GM19397 (cell line): ENCODE results near the gene PTPN6.

ENCODE experiments used
- ATAC-seq: cut with Tn5 transposase; IDR thresholded peaks from one replicate; pipeline ENCODE4 v1.9.1; 2021; ENCODE audit warnings: mild to moderate bottlenecking, moderate library complexity; ENCODE audit not compliant: unreplicated experiment

The PTPN6 gene

DNA sequence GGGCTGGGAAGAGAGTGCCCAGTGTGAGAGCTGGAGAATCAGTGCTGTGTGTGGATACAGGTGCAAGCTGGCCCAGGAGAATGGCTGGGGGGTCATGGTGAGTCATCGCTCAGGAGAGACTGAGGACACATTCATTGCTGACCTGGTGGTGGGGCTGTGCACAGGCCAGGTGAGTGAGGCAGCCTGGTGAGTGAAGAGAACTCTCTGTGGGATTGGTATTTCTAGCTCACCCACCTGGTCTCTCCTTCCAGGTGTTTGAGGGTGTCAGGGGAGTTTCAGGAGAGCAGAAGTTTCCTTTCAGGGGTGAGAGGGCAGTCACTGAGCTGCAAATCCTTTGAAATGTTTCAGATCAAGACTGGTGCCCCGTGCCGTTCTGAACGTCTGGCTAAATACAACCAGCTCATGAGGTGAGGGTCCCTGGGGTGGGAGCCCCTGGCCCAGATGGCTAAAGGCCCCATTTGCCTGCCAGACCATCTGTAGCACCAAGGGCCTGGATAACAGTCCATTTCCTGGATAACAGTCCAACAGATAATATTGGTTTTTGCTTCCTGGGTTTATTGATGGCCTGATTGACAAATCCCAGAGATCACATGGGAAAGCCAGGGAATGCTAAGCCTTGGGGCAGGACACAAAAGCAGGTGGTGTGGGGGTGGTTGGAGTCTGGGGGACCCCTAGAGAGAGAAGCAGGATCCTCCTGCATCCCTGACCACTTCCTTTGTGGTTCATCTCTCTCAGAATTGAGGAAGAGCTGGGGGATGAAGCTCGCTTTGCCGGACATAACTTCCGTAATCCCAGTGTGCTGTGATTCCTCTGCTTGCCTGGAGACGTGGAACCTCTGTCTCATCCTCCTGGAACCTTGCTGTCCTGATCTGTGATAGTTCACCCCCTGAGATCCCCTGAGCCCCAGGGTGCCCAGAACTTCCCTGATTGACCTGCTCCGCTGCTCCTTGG lies 28.9 kb upstream of the PTPN6 start:
- ATAC-seq, result no peak

DNA sequence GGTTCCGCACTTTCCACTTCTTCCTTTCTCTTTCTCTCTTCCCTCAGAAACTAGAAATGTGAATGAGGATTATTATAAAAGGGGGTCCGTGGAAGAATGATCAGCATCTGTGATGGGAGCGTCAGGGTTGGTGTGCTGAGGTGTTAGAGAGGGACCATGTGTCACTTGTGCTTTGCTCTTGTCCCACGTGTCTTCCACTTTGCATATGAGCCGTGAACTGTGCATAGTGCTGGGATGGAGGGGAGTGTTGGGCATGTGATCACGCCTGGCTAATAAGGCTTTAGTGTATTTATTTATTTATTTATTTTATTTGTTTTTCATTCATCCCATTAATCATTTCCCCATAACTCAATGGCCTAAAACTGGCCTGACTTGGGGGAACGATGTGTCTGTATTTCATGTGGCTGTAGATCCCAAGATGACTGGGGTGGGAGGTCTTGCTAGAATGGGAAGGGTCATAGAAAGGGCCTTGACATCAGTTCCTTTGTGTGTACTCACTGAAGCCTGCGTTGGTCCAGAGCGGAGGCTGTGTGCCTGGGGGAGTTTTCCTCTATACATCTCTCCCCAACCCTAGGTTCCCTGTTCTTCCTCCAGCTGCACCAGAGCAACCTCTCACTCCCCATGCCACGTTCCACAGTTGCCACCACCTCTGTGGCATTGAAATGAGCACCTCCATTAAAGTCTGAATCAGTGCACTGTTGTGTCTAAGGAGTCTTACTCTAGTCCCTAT lies 28.0 kb upstream of the PTPN6 start:
- ATAC-seq, result no peak

DNA sequence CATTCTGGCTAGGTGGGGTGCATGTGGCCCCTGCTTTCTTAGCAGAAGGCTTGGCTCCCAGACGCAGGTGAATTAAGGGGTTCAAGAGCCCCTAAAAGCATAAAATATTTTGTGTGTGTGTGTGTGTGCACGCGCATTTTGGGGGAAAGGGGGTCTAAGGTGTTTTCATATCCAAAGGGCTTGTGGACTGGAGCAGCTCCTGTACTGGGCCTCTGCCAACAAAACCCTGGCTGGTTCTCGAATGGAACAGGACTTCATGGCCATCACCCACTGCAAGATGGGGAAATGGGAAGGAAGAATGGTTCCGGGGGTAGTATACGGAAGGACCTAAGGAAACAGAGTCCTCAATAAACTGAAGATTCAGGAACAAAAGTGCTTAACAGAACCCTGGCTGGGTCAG lies 27.3 kb upstream of the PTPN6 start:
- no peak for ATAC-seq

DNA sequence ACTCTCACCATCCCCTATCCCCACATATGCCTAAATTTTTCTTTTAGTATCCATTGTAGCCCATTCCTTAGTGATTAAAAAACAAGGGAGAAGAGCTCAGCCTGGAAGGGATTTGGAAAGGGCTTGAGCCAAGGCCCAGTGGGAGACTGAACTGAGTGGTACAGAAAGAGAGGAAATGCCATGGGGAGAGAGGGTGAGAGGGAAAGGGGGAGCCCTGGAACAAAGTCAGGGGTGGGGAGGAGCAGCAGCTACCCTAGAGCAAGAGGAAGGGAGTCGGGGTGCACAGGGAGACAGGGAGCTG lies 26.0 kb upstream of the PTPN6 start:
- ATAC-seq, result no peak

DNA sequence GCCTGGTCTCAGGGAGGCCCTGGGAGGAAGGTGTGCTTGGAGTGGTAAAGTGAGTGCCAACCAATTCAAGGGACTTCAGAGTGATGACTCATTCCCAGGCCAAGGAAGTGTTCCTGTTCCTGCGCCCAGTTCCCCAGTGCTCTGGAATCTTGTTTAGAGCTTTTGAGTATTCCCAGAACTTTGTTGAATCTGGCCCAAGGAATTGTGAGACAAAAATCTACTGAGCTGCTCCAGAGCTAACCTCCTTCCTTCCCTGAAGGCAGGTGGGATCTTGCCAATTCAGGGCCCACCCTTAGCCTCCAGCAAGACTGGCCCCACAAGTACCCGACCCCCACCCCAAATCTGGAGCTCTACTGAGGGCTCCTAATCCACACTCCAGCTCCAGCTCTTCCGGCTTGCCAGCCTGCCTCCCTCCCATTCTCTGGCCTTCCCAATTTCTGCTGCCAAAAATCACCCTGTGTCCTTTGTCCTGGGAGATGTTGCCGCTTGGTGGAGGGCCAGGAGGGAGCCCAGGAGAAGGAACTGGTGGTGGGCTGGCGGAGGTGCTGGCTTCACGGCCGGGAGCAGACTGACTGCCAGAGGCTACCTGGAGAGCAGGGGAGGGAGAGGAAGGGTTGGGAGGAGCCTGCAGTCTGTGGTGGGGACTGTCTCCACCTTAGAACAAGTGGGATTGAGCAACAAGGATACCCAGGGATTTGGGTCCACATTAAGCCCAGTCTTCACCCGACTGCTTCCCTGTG lies 25.4 kb upstream of the PTPN6 start:
- ATAC-seq, result no peak

DNA sequence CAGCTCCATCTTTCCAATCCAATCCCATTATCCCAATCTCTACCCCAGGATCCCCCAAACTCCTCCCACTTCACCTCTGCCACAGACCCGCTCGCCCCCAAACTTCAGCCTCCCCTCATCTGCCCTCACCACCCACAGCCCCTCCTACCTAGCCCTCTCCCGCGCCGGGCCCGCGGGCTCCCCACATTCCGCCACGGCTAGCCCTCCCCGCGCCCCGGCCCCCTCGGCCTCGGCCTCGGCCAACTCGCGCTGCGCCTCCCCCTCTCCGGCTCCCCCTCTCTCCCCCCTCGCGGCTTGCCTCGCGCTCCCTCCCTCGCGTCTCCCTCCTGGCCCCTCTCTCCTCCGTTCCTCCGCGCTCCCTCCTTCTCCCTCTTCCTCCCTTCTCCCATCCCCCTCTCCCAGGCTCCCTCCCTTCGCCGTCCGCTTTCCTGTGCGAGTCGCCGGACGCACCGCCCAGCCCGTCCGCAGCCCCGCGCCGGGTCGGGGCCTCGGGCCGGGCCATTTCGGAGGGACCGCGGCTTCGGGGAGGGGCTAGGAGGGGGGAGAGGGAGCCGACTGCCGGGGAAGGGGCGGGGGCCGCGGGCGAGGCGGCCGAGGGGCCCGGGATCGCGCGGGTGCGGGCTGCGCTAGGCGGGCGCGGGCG lies 23.7 kb upstream of the PTPN6 start, which contains the start of gene ATN1:
TSS of gene ATN1 (plus strand) at position 581 of the 643 bp plus-strand sequence. CDS start 6,043 bp downstream, outside the sequence.
- ATAC-seq, result no peak

DNA sequence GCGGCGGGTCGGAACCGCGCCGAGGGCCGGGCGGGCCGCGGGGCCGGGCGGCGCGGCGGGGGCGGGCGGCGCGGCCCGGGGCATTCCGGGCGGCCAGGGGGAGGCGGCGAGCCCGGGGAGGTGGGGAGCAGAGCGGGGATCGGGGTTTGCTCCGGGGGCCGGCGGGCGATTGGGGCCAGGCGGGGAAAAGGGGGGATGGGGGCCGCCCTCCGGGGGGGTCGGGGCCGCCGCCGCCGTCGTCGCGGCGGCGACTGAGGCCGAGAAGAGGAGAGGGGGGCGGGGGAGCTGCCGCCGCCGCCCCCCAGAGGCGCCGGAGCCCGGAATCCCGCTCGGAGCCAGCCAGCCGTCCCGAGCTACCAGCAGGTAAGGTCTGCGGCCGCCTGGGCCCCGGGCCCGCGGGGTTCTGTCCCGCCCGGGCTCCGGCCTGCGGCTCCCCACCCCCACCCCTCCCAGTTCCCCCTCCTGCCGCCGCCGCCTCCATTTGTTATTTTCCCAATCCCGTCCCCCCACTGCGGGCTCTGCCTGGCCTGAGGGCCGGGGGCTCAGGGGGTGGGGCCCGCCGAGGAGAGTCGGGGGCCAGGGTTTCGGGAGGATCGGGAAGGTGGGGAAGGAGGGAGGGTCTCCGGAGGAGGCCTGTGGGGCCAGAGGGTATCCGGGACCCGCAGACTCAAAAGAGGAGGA lies 23.0 kb upstream of the PTPN6 start:
- ATAC-seq, result no peak

DNA sequence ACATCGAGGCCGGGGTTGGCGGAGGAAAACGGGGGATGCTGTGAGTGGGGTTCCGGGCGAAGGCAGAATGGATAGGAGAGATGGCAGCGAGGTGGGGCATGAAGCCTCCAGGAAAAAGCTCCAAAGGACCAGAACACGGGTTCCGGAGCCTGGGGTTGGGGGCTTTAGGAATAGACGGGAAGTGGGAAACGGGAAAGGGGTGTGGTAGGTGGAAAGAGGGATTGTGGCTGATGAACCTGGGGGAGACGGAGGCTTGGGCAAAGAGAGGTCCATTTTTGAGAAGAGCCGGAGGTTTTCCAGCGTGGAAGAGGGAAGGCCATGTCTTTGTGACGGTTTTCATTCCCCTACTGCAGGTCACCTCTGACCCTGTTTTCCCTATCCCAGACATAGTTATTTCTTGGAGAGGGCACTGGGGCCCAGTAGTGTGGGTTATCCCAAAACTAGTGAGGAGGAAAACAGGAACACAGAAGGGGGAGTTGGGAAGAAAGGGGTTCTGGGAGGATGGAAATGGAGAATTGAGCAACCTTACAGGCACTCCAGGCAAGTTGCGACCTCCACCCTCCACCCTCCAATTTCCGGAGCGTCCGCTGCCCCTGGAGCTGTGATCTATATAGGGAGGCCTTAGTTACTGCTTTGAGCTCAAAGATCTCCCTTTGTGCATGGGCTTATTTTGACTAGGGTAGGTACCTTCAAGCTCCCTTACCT lies 22.3 kb upstream of the PTPN6 start:
- ATAC-seq, result no peak

DNA sequence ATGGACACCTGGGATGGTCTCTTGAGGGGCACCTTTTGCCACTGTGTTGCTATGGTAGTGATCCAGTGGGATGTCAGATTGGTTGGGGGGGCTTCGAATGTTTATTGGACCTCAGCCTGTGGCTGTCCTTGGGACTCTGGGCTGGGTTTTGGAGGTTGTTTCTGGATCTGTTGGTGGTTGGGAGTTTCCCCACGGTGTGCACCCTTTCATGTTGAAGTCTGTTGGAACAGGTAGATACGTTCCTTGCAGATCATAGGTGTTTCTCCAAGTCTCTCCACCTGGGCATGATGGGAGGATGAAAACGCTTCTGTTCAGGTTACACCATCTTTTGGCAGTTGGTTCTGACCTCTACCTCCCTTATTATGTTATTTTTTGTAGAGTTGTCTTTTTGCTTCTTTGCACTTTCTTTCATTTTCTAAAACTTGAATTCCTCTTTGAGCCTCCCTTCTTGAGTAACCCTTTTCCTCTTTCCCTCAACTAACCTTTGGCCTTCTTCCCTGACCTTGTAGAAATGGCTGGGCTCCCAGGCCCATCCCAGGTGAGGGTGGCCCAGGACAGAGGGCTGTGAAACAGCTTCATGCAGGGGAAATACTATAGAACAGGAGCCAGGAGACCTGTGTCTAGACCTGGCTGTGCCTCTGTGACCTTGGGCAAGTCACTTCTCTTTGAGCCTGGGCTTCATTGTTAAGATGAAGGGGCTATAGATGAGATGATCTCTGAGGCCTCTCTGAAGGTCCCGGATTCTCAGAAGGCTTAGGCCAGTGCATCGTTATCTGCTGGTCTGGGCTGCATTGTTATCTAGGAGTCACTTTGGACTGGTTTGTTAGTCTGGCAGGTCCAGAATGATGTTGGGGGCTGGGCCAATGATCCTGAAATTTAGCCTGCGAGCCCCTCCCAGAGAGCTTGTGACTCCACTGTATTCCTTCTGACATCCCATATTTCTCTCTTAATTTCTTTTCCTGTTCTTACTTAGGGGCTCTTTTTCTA lies 21.4 kb upstream of the PTPN6 start:
- no peak for ATAC-seq

DNA sequence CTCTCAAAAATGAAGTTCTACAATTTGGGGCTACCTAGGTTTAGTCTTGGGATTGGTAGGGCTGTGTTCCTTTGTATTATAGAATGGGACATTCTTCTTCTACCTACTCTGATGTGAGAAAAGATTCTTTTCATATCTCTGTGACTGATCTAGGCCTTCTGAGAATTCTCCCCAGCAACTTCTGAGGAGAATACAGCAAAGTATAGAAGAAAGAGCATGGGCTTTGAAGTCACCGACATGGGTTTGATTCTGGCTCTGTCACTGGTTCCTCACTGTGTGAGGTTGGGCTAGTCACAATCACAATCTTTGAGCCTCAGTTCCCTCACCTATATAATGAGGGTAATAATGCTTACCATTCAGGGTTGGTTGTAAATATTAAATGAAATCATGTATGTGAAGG lies 18.4 kb upstream of the PTPN6 start:
- no peak for ATAC-seq

DNA sequence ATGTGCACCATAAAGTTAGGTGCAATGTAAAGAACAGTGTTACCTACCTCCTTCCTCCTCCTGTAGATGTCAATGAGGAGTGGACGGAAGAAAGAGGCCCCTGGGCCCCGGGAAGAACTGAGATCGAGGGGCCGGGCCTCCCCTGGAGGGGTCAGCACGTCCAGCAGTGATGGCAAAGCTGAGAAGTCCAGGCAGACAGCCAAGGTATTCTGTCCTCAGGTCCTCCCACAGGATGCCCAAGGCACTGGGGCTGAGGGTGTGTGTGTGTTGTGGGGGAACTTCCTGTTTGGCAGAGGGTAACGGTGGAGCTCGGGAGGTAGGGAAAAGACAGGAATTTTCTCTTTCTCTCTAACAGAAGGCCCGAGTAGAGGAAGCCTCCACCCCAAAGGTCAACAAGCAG lies 17.0 kb upstream of the PTPN6 start:
- ATAC-seq, result no peak

DNA sequence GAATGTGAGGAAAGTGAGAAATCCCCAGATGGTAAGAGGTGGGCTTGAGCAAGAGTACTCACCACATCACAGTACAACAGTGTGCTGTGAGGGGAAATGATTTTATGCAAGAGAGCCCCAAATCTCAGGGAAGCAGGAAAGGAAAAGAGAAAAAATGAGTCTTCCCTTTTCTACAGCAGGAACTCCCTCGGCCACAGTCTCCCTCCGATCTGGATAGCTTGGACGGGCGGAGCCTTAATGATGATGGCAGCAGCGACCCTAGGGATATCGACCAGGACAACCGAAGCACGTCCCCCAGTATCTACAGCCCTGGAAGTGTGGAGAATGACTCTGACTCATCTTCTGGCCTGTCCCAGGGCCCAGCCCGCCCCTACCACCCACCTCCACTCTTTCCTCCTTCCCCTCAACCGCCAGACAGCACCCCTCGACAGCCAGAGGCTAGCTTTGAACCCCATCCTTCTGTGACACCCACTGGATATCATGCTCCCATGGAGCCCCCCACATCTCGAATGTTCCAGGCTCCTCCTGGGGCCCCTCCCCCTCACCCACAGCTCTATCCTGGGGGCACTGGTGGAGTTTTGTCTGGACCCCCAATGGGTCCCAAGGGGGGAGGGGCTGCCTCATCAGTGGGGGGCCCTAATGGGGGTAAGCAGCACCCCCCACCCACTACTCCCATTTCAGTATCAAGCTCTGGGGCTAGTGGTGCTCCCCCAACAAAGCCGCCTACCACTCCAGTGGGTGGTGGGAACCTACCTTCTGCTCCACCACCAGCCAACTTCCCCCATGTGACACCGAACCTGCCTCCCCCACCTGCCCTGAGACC lies 15.6 kb upstream of the PTPN6 start:
- ATAC-seq, result no peak

DNA sequence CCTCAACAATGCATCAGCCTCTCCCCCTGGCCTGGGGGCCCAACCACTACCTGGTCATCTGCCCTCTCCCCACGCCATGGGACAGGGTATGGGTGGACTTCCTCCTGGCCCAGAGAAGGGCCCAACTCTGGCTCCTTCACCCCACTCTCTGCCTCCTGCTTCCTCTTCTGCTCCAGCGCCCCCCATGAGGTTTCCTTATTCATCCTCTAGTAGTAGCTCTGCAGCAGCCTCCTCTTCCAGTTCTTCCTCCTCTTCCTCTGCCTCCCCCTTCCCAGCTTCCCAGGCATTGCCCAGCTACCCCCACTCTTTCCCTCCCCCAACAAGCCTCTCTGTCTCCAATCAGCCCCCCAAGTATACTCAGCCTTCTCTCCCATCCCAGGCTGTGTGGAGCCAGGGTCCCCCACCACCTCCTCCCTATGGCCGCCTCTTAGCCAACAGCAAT lies 14.9 kb upstream of the PTPN6 start:
- no peak for ATAC-seq

DNA sequence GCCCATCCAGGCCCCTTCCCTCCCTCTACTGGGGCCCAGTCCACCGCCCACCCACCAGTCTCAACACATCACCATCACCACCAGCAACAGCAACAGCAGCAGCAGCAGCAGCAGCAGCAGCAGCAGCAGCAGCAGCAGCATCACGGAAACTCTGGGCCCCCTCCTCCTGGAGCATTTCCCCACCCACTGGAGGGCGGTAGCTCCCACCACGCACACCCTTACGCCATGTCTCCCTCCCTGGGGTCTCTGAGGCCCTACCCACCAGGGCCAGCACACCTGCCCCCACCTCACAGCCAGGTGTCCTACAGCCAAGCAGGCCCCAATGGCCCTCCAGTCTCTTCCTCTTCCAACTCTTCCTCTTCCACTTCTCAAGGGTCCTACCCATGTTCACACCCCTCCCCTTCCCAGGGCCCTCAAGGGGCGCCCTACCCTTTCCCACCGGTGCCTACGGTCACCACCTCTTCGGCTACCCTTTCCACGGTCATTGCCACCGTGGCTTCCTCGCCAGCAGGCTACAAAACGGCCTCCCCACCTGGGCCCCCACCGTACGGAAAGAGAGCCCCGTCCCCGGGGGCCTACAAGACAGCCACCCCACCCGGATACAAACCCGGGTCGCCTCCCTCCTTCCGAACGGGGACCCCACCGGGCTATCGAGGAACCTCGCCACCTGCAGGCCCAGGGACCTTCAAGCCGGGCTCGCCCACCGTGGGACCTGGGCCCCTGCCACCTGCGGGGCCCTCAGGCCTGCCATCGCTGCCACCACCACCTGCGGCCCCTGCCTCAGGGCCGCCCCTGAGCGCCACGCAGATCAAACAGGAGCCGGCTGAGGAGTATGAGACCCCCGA lies 14.3 kb upstream of the PTPN6 start:
- ATAC-seq, result peak; percentile 7

DNA sequence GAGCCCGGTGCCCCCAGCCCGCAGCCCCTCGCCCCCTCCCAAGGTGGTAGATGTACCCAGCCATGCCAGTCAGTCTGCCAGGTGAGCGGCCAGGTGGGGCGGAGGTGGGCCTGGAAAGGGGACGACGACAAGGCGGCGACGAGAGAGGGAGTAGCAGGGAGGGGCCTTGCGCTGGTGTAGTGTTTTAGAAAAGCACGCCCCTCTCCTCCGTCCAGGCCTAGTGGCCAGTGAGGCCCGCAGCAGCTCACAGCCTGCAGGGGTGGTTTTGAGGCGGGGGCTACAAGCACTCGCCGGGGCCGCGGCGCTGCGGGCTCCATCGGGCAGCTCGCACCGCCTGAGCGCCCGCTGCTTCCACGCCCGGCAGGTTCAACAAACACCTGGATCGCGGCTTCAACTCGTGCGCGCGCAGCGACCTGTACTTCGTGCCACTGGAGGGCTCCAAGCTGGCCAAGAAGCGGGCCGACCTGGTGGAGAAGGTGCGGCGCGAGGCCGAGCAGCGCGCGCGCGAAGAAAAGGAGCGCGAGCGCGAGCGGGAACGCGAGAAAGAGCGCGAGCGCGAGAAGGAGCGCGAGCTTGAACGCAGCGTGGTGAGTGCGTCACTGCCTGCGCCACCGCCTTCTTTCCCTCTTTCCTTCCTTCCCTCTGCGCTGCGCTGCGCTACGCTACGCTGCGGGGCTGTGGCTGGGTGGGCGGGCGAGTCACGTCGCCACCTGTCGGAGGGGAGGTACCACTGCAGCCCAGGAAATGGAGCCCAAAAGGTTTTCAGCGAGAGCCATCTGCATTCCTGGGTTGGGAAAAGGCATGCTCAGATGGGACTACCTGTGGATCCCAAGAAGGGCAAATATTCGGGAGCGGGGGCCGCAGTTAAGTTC lies 13.4 kb upstream of the PTPN6 start:
- ATAC-seq, result peak; percentile 88
